ENCODE results near the gene JSRP1. TPM values are rescaled to one million over a fixed set of nuclear protein-coding genes. Genes with fewer than 3 reads are reported as not detected.

JSRP1 gene
- total RNA-seq, 4 donors from 2014 or later: 1.5 TPM; not detected in 3

DNA sequence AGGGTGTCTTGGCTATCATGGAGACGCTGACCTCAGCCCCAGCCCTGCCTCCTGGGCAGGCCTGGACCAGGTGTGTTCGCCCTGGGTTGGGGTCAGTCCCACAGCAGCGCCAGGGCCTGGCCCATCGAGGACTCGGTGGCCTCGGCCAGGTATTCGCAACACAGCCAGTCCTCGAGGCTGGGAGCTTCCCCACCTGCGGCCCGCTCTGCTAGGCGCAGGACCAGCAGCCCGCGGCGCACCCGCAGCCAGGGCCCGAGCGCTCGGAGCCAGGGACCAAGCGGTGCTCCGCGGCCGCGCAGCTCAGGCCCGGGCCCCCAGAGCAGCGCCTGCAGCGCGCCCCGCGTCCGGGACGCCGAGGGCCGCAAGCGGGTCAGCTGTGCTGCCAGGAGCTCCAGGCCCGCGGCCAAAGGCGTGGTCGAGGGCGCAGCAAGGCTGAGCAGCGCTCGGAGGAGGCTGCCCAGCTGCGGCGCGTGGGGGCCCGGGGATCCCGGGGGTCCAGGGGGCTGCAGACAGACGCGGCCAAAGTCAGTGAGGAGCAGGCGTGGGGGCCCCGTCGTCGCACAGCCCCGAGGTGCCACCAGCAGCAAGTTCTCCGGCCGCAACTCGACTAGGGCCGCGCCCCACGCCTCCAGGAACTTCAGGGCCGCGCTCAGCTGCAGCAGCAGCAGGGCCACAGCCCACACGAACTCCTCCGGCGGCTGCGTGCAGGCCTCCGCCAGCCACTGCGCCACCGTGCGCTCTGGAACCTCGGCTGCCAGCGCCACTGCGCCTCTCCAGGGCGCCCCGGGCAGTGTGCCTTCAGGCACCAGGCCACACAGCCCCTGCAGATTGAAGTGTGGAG is 19.6 kb upstream of the JSRP1 start:
- Histone ChIP-seq H3K4me3 (peak overlapping the region in 2 of 4 donors; percentile 19 to 23), H3K36me3 (peaks cover 10 to 47% (median 15%) of the 10 kb centered on the region in 3 donors), H3K27me3 (no peaks in the 10 kb centered on the region), H3K4me1 (peaks cover 49 to 60% (median 50%) of the 10 kb centered on the region in 3 donors), H3K9me3 (no peaks in the 10 kb centered on the region), H3K27ac (peak overlapping the region; percentile 5 to 50 (median 37))
- intact Hi-C loops (cut with DNase I): no loop called here
- WGBS, 2 donors: 40 to 92% methylated on average over 1 to 4 of the region's 74 CpGs
- DNase-seq: no peak
- TF ChIP-seq, protein P1, sequence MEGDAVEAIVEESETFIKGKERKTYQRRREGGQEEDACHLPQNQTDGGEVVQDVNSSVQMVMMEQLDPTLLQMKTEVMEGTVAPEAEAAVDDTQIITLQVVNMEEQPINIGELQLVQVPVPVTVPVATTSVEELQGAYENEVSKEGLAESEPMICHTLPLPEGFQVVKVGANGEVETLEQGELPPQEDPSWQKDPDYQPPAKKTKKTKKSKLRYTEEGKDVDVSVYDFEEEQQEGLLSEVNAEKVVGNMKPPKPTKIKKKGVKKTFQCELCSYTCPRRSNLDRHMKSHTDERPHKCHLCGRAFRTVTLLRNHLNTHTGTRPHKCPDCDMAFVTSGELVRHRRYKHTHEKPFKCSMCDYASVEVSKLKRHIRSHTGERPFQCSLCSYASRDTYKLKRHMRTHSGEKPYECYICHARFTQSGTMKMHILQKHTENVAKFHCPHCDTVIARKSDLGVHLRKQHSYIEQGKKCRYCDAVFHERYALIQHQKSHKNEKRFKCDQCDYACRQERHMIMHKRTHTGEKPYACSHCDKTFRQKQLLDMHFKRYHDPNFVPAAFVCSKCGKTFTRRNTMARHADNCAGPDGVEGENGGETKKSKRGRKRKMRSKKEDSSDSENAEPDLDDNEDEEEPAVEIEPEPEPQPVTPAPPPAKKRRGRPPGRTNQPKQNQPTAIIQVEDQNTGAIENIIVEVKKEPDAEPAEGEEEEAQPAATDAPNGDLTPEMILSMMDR (IDR thresholded peaks at IDR 0.05): no peak
- no peak for TF ChIP-seq POLR2A (IDR thresholded peaks at IDR 0.05)

DNA sequence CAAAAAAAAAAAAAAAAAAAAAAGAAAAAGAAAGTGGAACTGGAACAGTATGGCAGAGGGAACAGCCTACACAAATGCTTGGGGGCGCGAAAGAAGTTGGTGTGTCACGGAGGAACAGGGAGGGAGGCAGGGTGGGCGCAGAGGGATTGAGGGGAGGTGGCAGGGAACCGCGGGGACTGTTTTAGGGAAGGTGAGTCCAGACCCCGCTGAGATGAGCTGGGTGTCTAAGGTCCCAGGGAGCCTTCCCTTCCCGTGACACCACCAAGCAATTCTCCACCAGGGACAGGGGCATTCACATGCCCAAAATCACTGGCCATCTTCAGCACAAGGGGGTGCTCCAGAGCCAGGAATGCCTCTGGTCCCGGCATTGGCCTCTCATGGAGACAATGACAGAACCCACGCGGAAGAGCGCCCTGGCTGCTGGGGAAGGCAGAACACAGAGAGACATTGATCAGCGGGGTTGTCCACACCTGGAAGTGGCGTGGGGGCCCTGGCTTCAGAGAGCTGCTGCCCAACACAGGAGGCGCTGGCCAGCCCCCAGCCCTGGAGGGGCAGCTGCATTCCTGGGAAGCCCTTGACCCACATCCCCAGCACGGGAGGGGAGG is 18.8 kb upstream of the JSRP1 start:
- Histone ChIP-seq H3K4me1 (peaks cover 49 to 60% (median 50%) of the 10 kb centered on the region in 3 donors), H3K27me3 (no peaks in the 10 kb centered on the region), H3K27ac (peak overlapping the region in 2 of 4 donors; percentile 44 to 50), H3K4me3 (no peak overlapping the region), H3K9me3 (no peaks in the 10 kb centered on the region), H3K36me3 (peaks cover 10 to 47% (median 15%) of the 10 kb centered on the region in 3 donors)
- TF ChIP-seq POLR2A (IDR thresholded peaks at IDR 0.05): no peak
- TF ChIP-seq, protein P1 (IDR thresholded peaks at IDR 0.05): peak; percentile 32 to 74 (median 52)
- DNase-seq: no peak
- intact Hi-C loops (cut with DNase I): loop anchor here (5.0 kb wide), 1 partner anchor 52 kb away; the partner anchor contains the start of genes LSM7 and SPPL2B
- WGBS, 2 donors: 56 to 68% methylated on average over 7 to 15 of the region's 16 CpGs

DNA sequence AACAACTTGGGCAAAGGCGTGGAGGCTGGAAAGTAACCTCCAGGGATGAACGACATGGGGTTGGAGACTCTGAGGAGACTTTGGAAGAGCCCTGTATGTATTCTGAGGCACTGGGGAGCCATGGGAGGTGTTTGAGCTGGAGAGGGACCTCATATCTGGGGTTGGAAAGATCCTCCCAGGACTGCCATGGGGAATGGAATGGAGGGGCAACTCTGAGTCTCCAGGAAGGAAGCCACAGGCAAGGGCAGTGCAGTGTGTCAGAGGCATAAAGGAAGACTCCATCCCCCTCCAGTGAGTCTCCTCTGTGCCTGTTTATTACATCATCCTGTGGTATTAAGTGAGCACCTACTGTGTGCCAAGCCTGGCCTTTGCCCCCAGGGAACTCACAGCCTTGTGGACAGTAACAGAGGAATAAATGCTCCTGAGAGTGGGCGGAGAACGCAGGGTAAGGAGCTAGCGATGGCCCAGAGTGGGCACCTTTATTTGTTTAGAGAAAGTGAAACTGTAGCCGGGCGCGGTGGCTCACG is 18.0 kb upstream of the JSRP1 start:
- Histone ChIP-seq H3K9me3 (no peaks in the 10 kb centered on the region), H3K4me1 (peaks cover 49 to 60% (median 50%) of the 10 kb centered on the region in 3 donors), H3K27me3 (no peaks in the 10 kb centered on the region), H3K27ac (peak overlapping the region; percentile 48 to 100 (median 88)), H3K36me3 (peaks cover 10 to 47% (median 15%) of the 10 kb centered on the region in 3 donors), H3K4me3 (peak overlapping the region in 3 of 4 donors; percentile 15 to 96 (median 29))
- DNase-seq: no peak
- 87% methylated on average over 9 of the region's 9 CpGs for WGBS, 2 donors
- TF ChIP-seq, protein P1 (IDR thresholded peaks at IDR 0.05): no peak
- TF ChIP-seq POLR2A (IDR thresholded peaks at IDR 0.05): no peak
- intact Hi-C loops (cut with DNase I): loop anchor here (5.0 kb wide), 1 partner anchor 53 kb away; the partner anchor contains the start of genes LSM7 and SPPL2B

DNA sequence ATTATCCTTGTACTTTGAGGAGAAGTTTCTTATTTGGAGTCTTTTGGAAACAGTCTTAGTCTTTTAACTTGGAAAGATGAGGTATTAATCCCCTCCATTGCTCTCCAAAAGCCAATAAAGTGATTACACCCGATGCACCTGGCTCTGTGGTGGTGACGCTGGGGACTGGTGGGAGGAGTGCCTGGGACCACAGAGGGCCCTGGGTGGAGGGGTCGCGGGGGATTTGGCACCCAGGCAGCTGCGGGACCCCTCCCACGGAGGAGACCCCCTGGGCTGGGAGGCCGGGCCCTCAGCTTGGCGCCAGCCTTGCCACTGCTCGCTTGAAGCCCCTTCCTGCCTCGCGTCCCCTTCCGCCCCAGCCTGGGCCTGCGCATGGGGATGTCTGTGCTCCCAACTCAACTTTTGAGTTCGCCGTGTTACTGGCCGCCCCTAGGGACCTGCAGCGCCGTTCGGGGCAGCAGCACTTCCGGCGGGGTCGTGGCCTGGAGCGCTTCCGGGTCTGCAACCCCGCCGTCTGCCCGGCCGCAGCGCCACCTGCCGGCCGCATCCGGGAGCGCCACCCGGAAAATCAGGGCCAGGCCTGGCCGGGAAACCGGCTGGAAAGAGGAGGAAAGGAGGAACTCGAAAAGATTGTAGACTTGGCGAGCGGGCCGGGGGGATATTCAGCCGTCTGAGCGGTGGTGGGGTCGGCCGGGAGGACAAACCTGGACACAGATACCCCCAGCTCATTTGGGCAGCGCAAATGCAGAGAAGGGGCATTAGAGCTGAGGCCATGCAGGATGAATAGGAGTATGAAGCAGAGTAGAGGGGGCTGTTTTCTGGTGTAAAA is 17.4 kb upstream of the JSRP1 start:
- 14 to 16% methylated on average over 9 to 17 of the region's 45 CpGs for WGBS, 2 donors

More for the DNA sequence above, 17.4 kb upstream of the JSRP1 start:
- intact Hi-C loops (cut with DNase I): loop anchor here (5.0 kb wide), 1 partner anchor 54 kb away; the partner anchor contains the start of genes LSM7 and SPPL2B
- H3K9me3 ChIP-seq: no peaks in the 10 kb centered on the region
- peak overlapping the region; percentile 48 to 100 (median 88) for H3K27ac ChIP-seq
- H3K4me3 ChIP-seq: peak overlapping the region in 3 of 4 donors; percentile 15 to 96 (median 29)
- no peak for DNase-seq
- H3K27me3 ChIP-seq: no peaks in the 10 kb centered on the region
- peaks cover 50 to 65% (median 51%) of the 10 kb centered on the region in 3 donors for H3K4me1 ChIP-seq
- TF ChIP-seq, protein P1 (IDR thresholded peaks at IDR 0.05): peak; percentile 97 to 99 (median 98)
- peak in 1 of 4 donors; percentile 47 for TF ChIP-seq POLR2A (IDR thresholded peaks at IDR 0.05)
- H3K36me3 ChIP-seq: peaks cover 10 to 47% (median 15%) of the 10 kb centered on the region in 3 donors

Data from esophagus squamous epithelium (tissue), 5 donors.